Prostate gland (tissue), 2 donors: ENCODE data around the gene FBLN5. TPM values are rescaled to one million over a fixed set of nuclear protein-coding genes. Genes with fewer than 3 reads are reported as not detected.

Experiments used
- DNase-seq: peaks from one replicate; pipeline ENCODE4 v3.0.0-alpha.2; 2019; ENCODE audit warnings: low spot score
- H3K27ac ChIP-seq, 2 donors: fragments of 200-600 bp; sonication (generic); 2 replicates each; pipeline ENCODE4 v1.5.1; 2017 to 2019
- H3K27me3 ChIP-seq: fragments of 200-600 bp; sonication (generic); replicated peaks from 2 replicates; pipeline ENCODE4 v1.5.1; 2019; ENCODE audit not compliant: insufficient read depth
- H3K36me3 ChIP-seq, 2 donors: fragments of 200-600 bp; sonication (generic); 1 replicate in 1 of 2; 2 replicates in 1 of 2; pipeline versions ENCODE4 v1.5.1 to v1.8.1; 2017 to 2019
- H3K4me1 ChIP-seq: fragments of 200-600 bp; sonication (generic); replicated peaks from 2 replicates; pipeline ENCODE4 v1.5.1; 2019
- H3K4me3 ChIP-seq, 2 donors: fragments of 200-600 bp; sonication (generic); 2 replicates each; pipeline ENCODE4 v1.5.1; 2017 to 2019
- H3K9me3 ChIP-seq: fragments of 200-600 bp; sonication (generic); 2 replicates; pipeline ENCODE4 v1.5.1; 2017
- POLR2A ChIP-seq: fragments of 450-650 bp; IDR thresholded peaks from one replicate; pipeline ENCODE4 v1.6.1; 2016; ENCODE audit warnings: antibody characterized with exemption, mild to moderate bottlenecking
- POLR2AphosphoS5 ChIP-seq: sonication (generic); formaldehyde crosslinking; IDR thresholded peaks from one replicate; pipeline ENCODE4 v1.6.1; 2017; ENCODE audit warnings: antibody characterized with exemption
- WGBS: methylation state at CpG from one replicate; pipeline ENCODE4 v1.1.5; 2018; 5-methylcytosine and 5-hydroxymethylcytosine counted together
- intact Hi-C: fragments of 100-400 bp; cut with DNase I; formaldehyde crosslinking; loops from one replicate; pipeline ENCODE4 v1.14.2; 2022
- total RNA-seq, 2 donors: library from RNA; depleted of rRNA; stranded (reverse); fragments of >200 nt; gene quantifications; one replicate each; pipeline ENCODE4 v1.1.0, GENCODE V29; 2016
- TF ChIP-seq, protein P1 (sequence below), 4 experiments: fragments of 200-600 bp in 2 of 4; fragments of 450-650 bp in 2 of 4; sonication (generic) in 2 of 4; IDR thresholded peaks; 1 replicate in 3 of 4; 2 replicates in 1 of 4; pipeline ENCODE4 v1.5.1; 2016 to 2019; ENCODE audit warnings: antibody characterized with exemption in 4 of 4, mild to moderate bottlenecking in 2 of 4, moderate library complexity in 2 of 4

Gene FBLN5
- total RNA-seq, 2 donors from 2014 or later = 12.5 to 125 TPM

DNA sequence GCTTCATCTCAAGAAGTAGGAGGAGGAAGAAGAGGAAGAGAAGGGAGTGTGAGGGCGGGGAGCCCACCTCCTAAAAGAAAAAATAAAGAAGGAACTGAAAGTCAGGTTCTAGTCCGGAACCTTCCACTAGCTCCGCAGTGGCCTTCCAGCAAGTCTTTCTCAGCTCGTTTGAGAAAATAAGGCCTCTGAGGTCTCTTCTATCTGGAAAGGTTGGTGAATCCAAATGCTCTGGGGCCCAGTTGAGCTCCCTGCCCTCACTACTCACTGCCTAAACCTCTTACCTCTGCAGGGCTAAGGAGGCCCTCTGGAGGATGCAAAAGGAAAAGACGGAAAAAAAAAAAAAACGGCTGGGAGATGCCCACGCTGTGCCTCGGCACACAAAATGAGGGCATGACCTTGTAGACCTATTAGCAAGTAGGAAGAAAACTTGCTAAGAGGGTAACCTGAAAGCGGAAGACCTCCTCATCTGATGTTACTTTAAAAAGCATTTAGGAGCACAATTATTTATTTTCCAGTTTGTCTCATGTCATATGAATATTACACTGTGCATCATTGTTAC, 35.9 kb downstream of the FBLN5 start:
- intact Hi-C loops = no loop called here
- H3K4me1 ChIP-seq = no peaks in the 10 kb centered on the region
- no peaks in the 10 kb centered on the region for H3K27me3 ChIP-seq
- peak; percentile 32 for DNase-seq
- no peaks in the 10 kb centered on the region for H3K36me3 ChIP-seq
- no peak for TF ChIP-seq POLR2A
- TF ChIP-seq POLR2AphosphoS5 = no peak
- TF ChIP-seq, protein P1, sequence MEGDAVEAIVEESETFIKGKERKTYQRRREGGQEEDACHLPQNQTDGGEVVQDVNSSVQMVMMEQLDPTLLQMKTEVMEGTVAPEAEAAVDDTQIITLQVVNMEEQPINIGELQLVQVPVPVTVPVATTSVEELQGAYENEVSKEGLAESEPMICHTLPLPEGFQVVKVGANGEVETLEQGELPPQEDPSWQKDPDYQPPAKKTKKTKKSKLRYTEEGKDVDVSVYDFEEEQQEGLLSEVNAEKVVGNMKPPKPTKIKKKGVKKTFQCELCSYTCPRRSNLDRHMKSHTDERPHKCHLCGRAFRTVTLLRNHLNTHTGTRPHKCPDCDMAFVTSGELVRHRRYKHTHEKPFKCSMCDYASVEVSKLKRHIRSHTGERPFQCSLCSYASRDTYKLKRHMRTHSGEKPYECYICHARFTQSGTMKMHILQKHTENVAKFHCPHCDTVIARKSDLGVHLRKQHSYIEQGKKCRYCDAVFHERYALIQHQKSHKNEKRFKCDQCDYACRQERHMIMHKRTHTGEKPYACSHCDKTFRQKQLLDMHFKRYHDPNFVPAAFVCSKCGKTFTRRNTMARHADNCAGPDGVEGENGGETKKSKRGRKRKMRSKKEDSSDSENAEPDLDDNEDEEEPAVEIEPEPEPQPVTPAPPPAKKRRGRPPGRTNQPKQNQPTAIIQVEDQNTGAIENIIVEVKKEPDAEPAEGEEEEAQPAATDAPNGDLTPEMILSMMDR (IDR thresholded peaks at IDR 0.05) = peak; percentile 13 to 59 (median 56)
- H3K9me3 ChIP-seq = no peaks in the 10 kb centered on the region
- WGBS = 52% methylated on average over 9 of the region's 9 CpGs
- H3K27ac ChIP-seq = no peak overlapping the region
- no peak overlapping the region for H3K4me3 ChIP-seq

DNA sequence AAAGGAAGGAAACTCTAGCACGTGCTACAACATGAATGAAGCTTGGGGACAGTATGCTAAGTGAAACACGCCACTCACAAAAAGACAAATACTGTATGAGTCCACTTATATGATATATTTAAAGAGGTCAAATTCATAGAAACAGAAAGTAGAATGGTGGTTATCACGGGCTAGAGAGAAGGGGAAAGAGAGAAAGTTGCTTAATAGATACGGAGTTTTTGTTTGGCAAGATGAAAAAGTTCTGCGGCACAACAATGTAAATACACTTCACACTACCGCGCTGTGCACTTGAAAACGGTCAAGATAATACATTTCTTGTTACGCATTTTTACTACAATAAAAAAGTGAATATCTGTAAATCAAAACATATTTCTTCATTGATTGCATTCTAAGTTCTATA, 37.3 kb downstream of the FBLN5 start:
- TF ChIP-seq, protein P1 (IDR thresholded peaks at IDR 0.05) = no peak
- TF ChIP-seq POLR2AphosphoS5 = no peak
- TF ChIP-seq POLR2A = no peak
- DNase-seq = no peak

DNA sequence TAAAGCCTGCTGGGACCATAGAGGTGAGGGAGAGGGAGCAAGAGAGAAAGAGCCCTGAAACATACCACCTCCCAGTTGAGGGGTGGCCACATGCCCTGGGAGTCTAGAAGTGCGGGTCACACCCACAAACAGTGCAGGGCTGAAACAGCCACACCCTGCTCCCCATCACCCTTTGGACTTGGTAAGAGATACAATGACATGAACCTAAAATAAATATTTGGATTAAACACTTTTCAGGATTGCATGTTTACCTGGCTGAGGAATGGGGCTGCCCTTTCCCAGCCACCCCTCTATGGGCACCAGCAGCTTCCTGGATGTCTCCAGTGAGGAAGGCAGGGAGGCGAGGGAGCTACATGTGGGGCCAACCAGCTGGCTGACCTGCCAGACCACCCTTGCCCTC, 41.1 kb downstream of the FBLN5 start:
- Histone ChIP-seq H3K4me1 (no peaks in the 10 kb centered on the region), H3K27ac (no peak overlapping the region), H3K27me3 (no peaks in the 10 kb centered on the region), H3K36me3 (no peaks in the 10 kb centered on the region), H3K4me3 (no peak overlapping the region), H3K9me3 (no peaks in the 10 kb centered on the region)
- TF ChIP-seq POLR2A (no peak), POLR2AphosphoS5 (no peak)
- TF ChIP-seq, protein P1 (IDR thresholded peaks at IDR 0.05) = no peak
- intact Hi-C loops = no loop called here
- DNase-seq = no peak
- 95% methylated on average over 2 of the region's 2 CpGs for WGBS

More for the DNA sequence above, 37.3 kb downstream of the FBLN5 start:
- WGBS = 86% methylated on average over 9 of the region's 9 CpGs
- Histone ChIP-seq H3K4me3 (no peak overlapping the region), H3K9me3 (no peaks in the 10 kb centered on the region), H3K4me1 (no peaks in the 10 kb centered on the region), H3K36me3 (no peaks in the 10 kb centered on the region), H3K27me3 (no peaks in the 10 kb centered on the region), H3K27ac (no peak overlapping the region)
- intact Hi-C loops = no loop called here

DNA sequence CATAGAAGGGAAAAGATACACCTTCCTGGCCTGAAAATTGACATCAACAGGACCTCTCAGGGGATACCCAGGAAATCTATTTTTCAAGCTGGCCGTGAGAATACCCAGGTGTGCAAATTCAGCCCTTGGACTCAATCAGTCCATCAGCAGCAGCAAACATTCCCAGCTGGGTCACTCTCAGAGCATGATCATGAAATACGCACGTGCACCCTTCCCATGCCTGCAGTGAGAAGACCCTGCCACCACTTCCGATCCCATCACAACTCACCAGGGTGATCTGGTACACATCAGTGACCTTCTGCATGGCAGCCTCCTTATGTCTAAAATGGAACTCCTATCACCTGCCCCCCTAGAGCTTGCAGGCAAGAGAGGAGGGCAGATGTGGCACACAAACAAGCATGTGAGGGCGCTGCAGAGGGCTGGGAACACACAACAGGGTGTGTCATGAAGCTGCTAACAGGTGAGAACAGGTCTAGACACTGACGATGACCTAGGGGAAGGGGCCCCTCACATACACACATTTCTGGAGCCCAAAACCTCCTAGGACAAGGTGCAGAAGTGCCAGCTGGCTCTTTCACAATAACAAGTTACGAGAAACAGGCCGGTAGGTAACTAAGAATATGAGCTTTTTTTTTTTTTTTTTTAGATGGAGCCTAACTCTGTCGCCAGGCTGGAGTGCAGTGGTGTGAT, 42.4 kb downstream of the FBLN5 start:
- Histone ChIP-seq H3K4me1 (no peaks in the 10 kb centered on the region), H3K9me3 (no peaks in the 10 kb centered on the region), H3K36me3 (no peaks in the 10 kb centered on the region), H3K27ac (no peak overlapping the region), H3K27me3 (no peaks in the 10 kb centered on the region), H3K4me3 (no peak overlapping the region)
- intact Hi-C loops = no loop called here
- no peak for TF ChIP-seq POLR2AphosphoS5
- no peak for TF ChIP-seq POLR2A
- TF ChIP-seq, protein P1 (IDR thresholded peaks at IDR 0.05) = no peak
- DNase-seq = no peak
- 88% methylated on average over 9 of the region's 9 CpGs for whole genome bisulfite sequencing

DNA sequence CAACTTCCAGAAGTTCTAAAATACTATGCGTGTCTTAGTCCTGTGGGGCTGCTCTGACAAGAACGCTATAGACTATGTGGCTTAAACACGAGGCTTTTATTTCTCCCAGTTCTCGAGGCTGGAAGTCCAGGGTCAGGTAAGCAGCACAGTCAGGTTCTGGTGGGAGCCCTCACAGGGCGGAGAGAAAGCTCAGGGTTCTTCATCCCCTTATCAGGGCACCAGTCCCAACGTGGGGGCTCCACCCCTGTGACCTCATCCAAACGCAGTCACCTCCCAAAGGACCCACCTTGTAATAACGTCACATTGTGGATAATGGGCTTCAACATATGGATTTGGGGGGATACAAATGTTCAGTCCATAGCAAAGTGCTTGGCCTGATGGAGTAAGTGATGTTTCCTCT, 43.0 kb downstream of the FBLN5 start:
- Histone ChIP-seq H3K4me3 (no peak overlapping the region), H3K4me1 (no peaks in the 10 kb centered on the region), H3K27ac (no peak overlapping the region), H3K27me3 (no peaks in the 10 kb centered on the region), H3K9me3 (no peaks in the 10 kb centered on the region), H3K36me3 (no peaks in the 10 kb centered on the region)
- TF ChIP-seq, protein P1 (IDR thresholded peaks at IDR 0.05) = no peak
- no peak for TF ChIP-seq POLR2A
- TF ChIP-seq POLR2AphosphoS5 = no peak
- intact Hi-C loops = no loop called here
- whole genome bisulfite sequencing = 89% methylated on average over 8 of the region's 8 CpGs
- DNase-seq = no peak
